B cell (primary cell): ENCODE results near the gene CACNA1F. TPM values are rescaled to one million over a fixed set of nuclear protein-coding genes. Genes with fewer than 3 reads are reported as not detected.

Experiments used
- ATAC-seq: fragments of 200-7000 bp; cut with Tn5 transposase; one replicate; pipeline ENCODE4 v1.10.0; 2021; ENCODE audit warnings: low read depth, mild to moderate bottlenecking, moderate number of reproducible peaks, moderate library complexity
- CTCF ChIA-PET: fragments of 350-600 bp; sonication (Branson Sonifier 250); formaldehyde crosslinking; loops from one replicate; lab custom pipeline; 2021; ENCODE audit warnings: antibody characterized with exemption, inconsistent platforms; lab: Charles Lee
- POLR2A ChIA-PET: fragments of 350-600 bp; sonication (Branson Sonifier 250); formaldehyde crosslinking; loops from one replicate; lab custom pipeline; 2021; ENCODE audit warnings: antibody characterized with exemption; lab: Charles Lee
- DNase-seq: peaks from one replicate; pipeline ENCODE4 v3.0.0; 2013
- H2AFZ ChIP-seq: 2 replicates; pipeline ENCODE4 v1.6.1; 2012; ENCODE audit warnings: mild to moderate bottlenecking, low read depth, low read length; ENCODE audit not compliant: insufficient read depth, poor library complexity, severe bottlenecking
- H3K27ac ChIP-seq, 2 donors: 1 replicate in 1 of 2; 2 replicates in 1 of 2; pipeline ENCODE4 v1.5.1; 2012 to 2013; ENCODE audit warnings: low read length in 2 of 2, mild to moderate bottlenecking in 2 of 2, moderate library complexity in 1 of 2
- H3K27me3 ChIP-seq, 4 experiments: fragments of 200-600 bp in 1 of 4; sonication (generic) in 1 of 4; replicated peaks in 1 of 4; 1 replicate in 2 of 4; 2 replicates in 2 of 4; pipeline versions ENCODE4 v1.6.1 to v1.7.0; 2013 to 2016; ENCODE audit warnings: low read length in 3 of 4, mild to moderate bottlenecking in 2 of 4, mixed read lengths in 1 of 4, moderate library complexity in 1 of 4; ENCODE audit not compliant: insufficient read depth in 4 of 4, control insufficient read depth in 3 of 4; ENCODE audit errors: control extremely low read depth in 1 of 4
- H3K36me3 ChIP-seq, 2 experiments: replicated peaks in 1 of 2; 1 replicate in 1 of 2; 2 replicates in 1 of 2; pipeline versions ENCODE4 v1.6.1 to v1.7.1; 2013; ENCODE audit warnings: low read length in 1 of 2; ENCODE audit not compliant: insufficient read depth in 2 of 2, control insufficient read depth in 1 of 2; ENCODE audit errors: control extremely low read depth in 1 of 2, extremely low read depth in 1 of 2
- H3K4me1 ChIP-seq, 2 donors: fragments of 200-600 bp in 1 of 2; sonication (generic) in 1 of 2; 1 replicate in 1 of 2; 2 replicates in 1 of 2; pipeline versions ENCODE4 v1.5.1 to v1.6.1; 2013 to 2017; ENCODE audit warnings: low read length in 2 of 2; ENCODE audit not compliant: control insufficient read depth in 2 of 2, insufficient read depth in 2 of 2
- H3K4me2 ChIP-seq: replicated peaks from 2 replicates; pipeline ENCODE3; 2012; ENCODE audit warnings: mild to moderate bottlenecking, low read depth, low read length; ENCODE audit not compliant: poor library complexity, severe bottlenecking
- H3K4me3 ChIP-seq, 5 experiments: fragments of 200-600 bp in 1 of 5; sonication (generic) in 1 of 5; 1 replicate in 3 of 5; 2 replicates in 2 of 5; pipeline versions ENCODE4 v1.5.1 to v1.7.0; 2011 to 2016; ENCODE audit warnings: low read length in 4 of 5, mild to moderate bottlenecking in 4 of 5, low read depth in 2 of 5, control low read depth in 1 of 5, moderate library complexity in 1 of 5; ENCODE audit not compliant: insufficient read depth in 1 of 5; ENCODE audit errors: control extremely low read depth in 1 of 5, extremely low read depth in 1 of 5
- H3K79me2 ChIP-seq: fragments of 200-600 bp; sonication (generic); one replicate; pipeline ENCODE4 v1.6.0; 2016; ENCODE audit warnings: low read length; ENCODE audit not compliant: control insufficient read depth, insufficient read depth
- H3K9ac ChIP-seq: fragments of 200-600 bp; sonication (generic); 2 replicates; pipeline ENCODE4 v1.6.1; 2017; ENCODE audit warnings: mild to moderate bottlenecking, low read length, moderate library complexity
- H3K9me3 ChIP-seq, 3 donors: one replicate each; pipeline versions ENCODE4 v1.6.1 to v1.7.1; 2013; ENCODE audit warnings: low read length in 2 of 3; ENCODE audit not compliant: control insufficient read depth in 2 of 3, insufficient read depth in 1 of 3; ENCODE audit errors: control extremely low read depth in 1 of 3
- H4K20me1 ChIP-seq: 2 replicates; pipeline ENCODE4 v1.6.0; 2012; ENCODE audit warnings: mild to moderate bottlenecking, low read length; ENCODE audit not compliant: insufficient read depth, control insufficient read depth, poor library complexity, severe bottlenecking
- H3K27ac Mint-ChIP-seq: one replicate; pipeline ENCODE4 v1.8.0; 2021; ENCODE audit warnings: mixed read lengths
- H3K27me3 Mint-ChIP-seq: one replicate; pipeline ENCODE4 v1.8.0; 2021; ENCODE audit warnings: mixed read lengths
- H3K4me1 Mint-ChIP-seq: one replicate; pipeline ENCODE4 v1.8.0; 2021; ENCODE audit warnings: mixed read lengths
- H3K4me3 Mint-ChIP-seq: one replicate; pipeline ENCODE4 v1.8.0; 2021; ENCODE audit warnings: mixed read lengths
- H3K9me3 Mint-ChIP-seq: one replicate; pipeline ENCODE4 v1.8.0; 2022; ENCODE audit warnings: mixed read lengths; ENCODE audit not compliant: insufficient read depth
- EZH2 ChIP-seq: IDR thresholded peaks from 2 replicates; pipeline ENCODE4 v1.6.1; 2012; ENCODE audit warnings: borderline replicate concordance, low read depth, mild to moderate bottlenecking, moderate library complexity, low read length; ENCODE audit not compliant: insufficient read depth, poor library complexity, severe bottlenecking
- WGBS: methylation state at CpG from one replicate; pipeline ENCODE4 v1.1.5; 2013; ENCODE audit warnings: missing lambda C conversion rate; ENCODE audit not compliant: insufficient coverage; 5-methylcytosine and 5-hydroxymethylcytosine counted together
- intact Hi-C: fragments of 100-400 bp; cut with micrococcal nuclease; formaldehyde crosslinking; loops from one replicate; pipeline ENCODE4 v1.10.0; 2022
- polyA plus RNA-seq: library from polyadenylated mRNA; depleted of rRNA; stranded (reverse); fragments of >200 nt; gene quantifications from 2 replicates; pipeline ENCODE4 v1.2.3, GENCODE V29; 2012
- total RNA-seq, 2 donors: library from RNA; stranded (reverse); fragments of 120-200 nt in 1 of 2; gene quantifications; 1 replicate in 1 of 2; 2 replicates in 1 of 2; pipeline versions ENCODE4 v1.2.3 to v1.2.4, GENCODE V29; 2013 to 2022
- TF ChIP-seq, protein P1 (sequence below): fragments of 200-600 bp; IDR thresholded peaks from one replicate; pipeline ENCODE4 v1.8.0; 2022; ENCODE audit warnings: antibody characterized with exemption, mild to moderate bottlenecking

Gene CACNA1F
- total and polyA plus RNA-seq, 2 donors (not counting 1 experiment from before 2014, with no cell fraction given), result 6.7 to 9.3 TPM

DNA sequence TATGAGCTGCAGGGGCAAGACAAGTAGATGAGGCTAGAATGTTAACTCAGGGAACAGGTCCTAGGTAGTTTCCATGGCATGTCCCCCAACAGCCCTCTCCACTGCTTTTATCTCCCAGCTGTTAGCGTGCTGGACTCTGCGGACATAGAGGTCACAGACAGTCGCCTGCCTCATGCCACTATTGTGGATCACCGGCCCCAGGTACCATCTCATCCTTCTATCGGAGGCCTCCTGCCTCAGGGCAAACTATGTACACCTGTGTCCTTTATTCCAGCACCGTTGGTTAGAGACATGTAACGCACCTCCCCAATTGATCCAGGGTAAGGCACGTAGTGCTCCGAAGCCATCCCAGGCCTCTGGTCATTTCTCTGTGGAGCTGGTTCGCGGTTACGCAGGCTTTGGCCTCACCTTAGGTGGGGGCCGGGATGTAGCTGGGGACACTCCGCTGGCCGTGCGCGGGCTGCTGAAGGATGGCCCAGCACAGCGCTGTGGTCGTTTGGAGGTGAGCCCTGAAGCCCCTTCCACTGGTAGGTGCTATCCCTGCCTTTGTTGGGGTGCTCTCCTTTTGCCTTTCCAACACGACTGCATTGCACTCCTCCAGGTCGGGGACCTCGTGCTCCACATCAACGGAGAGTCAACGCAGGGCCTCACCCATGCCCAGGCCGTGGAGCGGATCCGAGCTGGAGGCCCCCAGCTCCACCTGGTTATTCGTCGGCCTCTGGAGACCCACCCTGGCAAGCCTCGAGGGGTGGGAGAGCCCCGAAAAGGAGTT, 68.4 kb downstream of the CACNA1F start:
- H3K4me3 Mint-ChIP-seq, result peak overlapping the region; percentile 86
- no peak overlapping the region for H3K4me3 ChIP-seq
- H3K9ac ChIP-seq, result no peak overlapping the region
- H3K9me3 ChIP-seq, result no peaks in the 10 kb centered on the region
- no peak overlapping the region for H3K4me2 ChIP-seq
- H3K36me3 ChIP-seq, result no peaks in the 10 kb centered on the region
- no peaks in the 10 kb centered on the region for H3K27me3 ChIP-seq
- no peak for ATAC-seq
- ChIA-PET CTCF (interaction anchor here (0.6 to 2.4 kb wide), 2 partner anchors 10 to 121 kb away, joined by 4 to 9 read pairs; partner anchors contain the start of gene TFE3), POLR2A (interaction anchor here (2.6 kb wide), 1 partner anchor 9 kb away, joined by 12 read pairs; no protein-coding TSS in a partner anchor)
- no peaks in the 10 kb centered on the region for H3K9me3 Mint-ChIP-seq
- H3K4me1 ChIP-seq, result peaks cover 9 to 45% of the 10 kb centered on the region in 2 donors
- no peak overlapping the region for H2AFZ ChIP-seq
- H3K79me2 ChIP-seq, result no peaks in the 10 kb centered on the region
- 97% methylated on average over 29 of the region's 31 CpGs for WGBS
- intact Hi-C loops, result loop anchor here (5.0 kb wide), 1 partner anchor 42 kb away; the partner anchor contains the start of gene GPKOW
- no peaks in the 10 kb centered on the region for H4K20me1 ChIP-seq
- peak overlapping the region in 1 of 2 donors; percentile 79 for H3K27ac ChIP-seq
- no peaks in the 10 kb centered on the region for H3K27me3 Mint-ChIP-seq
- H3K4me1 Mint-ChIP-seq, result peaks cover 31% of the 10 kb centered on the region
- DNase-seq, result no peak
- H3K27ac Mint-ChIP-seq, result peak overlapping the region; percentile 96
- TF ChIP-seq EZH2, result no peak
- TF ChIP-seq, protein P1, sequence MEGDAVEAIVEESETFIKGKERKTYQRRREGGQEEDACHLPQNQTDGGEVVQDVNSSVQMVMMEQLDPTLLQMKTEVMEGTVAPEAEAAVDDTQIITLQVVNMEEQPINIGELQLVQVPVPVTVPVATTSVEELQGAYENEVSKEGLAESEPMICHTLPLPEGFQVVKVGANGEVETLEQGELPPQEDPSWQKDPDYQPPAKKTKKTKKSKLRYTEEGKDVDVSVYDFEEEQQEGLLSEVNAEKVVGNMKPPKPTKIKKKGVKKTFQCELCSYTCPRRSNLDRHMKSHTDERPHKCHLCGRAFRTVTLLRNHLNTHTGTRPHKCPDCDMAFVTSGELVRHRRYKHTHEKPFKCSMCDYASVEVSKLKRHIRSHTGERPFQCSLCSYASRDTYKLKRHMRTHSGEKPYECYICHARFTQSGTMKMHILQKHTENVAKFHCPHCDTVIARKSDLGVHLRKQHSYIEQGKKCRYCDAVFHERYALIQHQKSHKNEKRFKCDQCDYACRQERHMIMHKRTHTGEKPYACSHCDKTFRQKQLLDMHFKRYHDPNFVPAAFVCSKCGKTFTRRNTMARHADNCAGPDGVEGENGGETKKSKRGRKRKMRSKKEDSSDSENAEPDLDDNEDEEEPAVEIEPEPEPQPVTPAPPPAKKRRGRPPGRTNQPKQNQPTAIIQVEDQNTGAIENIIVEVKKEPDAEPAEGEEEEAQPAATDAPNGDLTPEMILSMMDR, result no peak
